Ovary (tissue), 1 donor: ENCODE results near the gene URI1.

Source experiments
- EP300 ChIP-seq: sonication (generic); formaldehyde crosslinking; IDR thresholded peaks from one replicate; pipeline ENCODE4 v1.6.1; 2017; ENCODE audit warnings: antibody characterized with exemption
- POLR2A ChIP-seq: fragments of 450-650 bp; IDR thresholded peaks from one replicate; pipeline ENCODE4 v1.6.1; 2017; ENCODE audit warnings: antibody characterized with exemption, mild to moderate bottlenecking, moderate library complexity

- TF ChIP-seq EP300 (no peak), POLR2A (no peak)
Observed at GRCh38 chr19:30006207-30006606, 64.2 kb downstream of the URI1 start.
